Mucosa of rectum (tissue), 2 donors: ENCODE measurements around the gene ZBTB16.
"Not testable (repeated sequence)": the region's sequence is repeated elsewhere in the genome, so short reads cannot be mapped to it uniquely, and the experiment has no call there.

Source experiments
- H3K27ac ChIP-seq, 2 donors: one replicate each; pipeline ENCODE4 v1.7.0; 2013; ENCODE audit warnings: inconsistent platforms in 2 of 2, low read depth in 2 of 2, low read length in 2 of 2
- H3K27me3 ChIP-seq, 2 donors: one replicate each; pipeline ENCODE4 v1.7.0; 2013; ENCODE audit warnings: low read length in 2 of 2; ENCODE audit not compliant: control insufficient read depth in 2 of 2, insufficient read depth in 2 of 2
- H3K36me3 ChIP-seq, 2 donors: one replicate each; pipeline ENCODE4 v1.7.0; 2013; ENCODE audit warnings: low read length in 2 of 2; ENCODE audit not compliant: control insufficient read depth in 2 of 2, insufficient read depth in 2 of 2
- H3K4me1 ChIP-seq, 2 donors: one replicate each; pipeline ENCODE4 v1.7.0; 2013; ENCODE audit warnings: low read length in 2 of 2, mild to moderate bottlenecking in 1 of 2; ENCODE audit not compliant: control insufficient read depth in 2 of 2, insufficient read depth in 2 of 2
- H3K4me3 ChIP-seq, 2 donors: one replicate each; pipeline ENCODE4 v1.7.0; 2013; ENCODE audit warnings: low read length in 2 of 2
- H3K9ac ChIP-seq, 2 donors: one replicate each; pipeline ENCODE4 v1.7.0; 2013; ENCODE audit warnings: low read length in 2 of 2, low read depth in 1 of 2, mild to moderate bottlenecking in 1 of 2
- H3K9me3 ChIP-seq, 2 donors: one replicate each; pipeline ENCODE4 v1.7.0; 2013; ENCODE audit warnings: low read length in 2 of 2; ENCODE audit not compliant: control insufficient read depth in 2 of 2
- donor health status: healthy.
- donor health status: Normal muscosa, but diverticular disease.

Gene ZBTB16

DNA sequence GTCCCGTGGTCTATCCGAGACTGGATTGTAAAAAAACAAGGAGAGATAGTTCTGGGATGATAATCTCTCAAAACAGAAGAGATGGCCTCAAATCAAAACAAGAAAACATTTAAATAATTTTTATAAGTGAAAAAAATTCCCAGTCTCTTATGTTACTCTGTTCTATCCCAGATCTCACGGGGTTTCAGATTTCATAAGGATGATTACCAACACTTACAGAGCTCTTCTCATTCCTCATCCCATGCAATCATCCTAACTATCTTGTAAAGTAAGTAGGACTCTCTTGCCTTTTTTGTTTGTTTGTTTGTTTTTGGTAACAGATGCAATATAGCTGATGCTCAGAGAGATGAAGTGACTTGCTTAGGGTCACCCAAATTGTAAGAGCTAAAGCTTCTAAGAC is 20.0 kb upstream of the ZBTB16 start:
- Histone ChIP-seq H3K27me3 (peaks cover 0 to 3% of the 10 kb centered on the region in 2 donors), H3K9ac (no peak overlapping the region), H3K4me3 (no peak overlapping the region), H3K27ac (no peak overlapping the region), H3K4me1 (peaks cover 10 to 32% of the 10 kb centered on the region in 2 donors), H3K9me3 (no peaks in the 10 kb centered on the region), H3K36me3 (no peaks in the 10 kb centered on the region)

DNA sequence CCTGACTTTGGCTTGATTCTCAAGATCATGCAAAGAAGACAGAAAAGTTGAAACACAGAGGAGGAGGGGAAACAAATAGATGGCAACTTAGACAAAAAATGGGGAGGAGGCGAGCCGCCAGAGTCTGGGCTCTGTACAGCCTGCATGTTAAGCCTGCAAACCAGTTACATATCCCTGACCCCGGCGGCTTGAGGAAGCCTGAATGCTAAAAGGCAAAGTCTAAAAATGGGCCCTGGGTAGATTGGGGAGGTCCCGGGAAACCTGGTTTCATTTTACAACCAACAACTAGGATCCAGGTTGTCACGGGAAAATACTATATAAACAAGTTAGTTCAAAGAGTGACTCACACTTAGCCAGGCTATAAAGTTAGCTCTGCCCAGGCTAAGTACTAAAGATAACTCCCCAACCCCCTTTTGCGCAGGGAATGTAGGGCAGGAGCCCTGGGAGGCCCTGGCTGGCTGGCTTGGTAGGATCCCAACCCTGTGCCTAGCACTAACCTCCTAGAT is 18.8 kb upstream of the ZBTB16 start:
- peaks cover 14 to 36% of the 10 kb centered on the region in 2 donors for H3K4me1 ChIP-seq
- H3K27ac ChIP-seq, result peak overlapping the region; percentile 46 to 83
- no peaks in the 10 kb centered on the region for H3K9me3 ChIP-seq
- H3K9ac ChIP-seq, result peak overlapping the region in 1 of 2 donors; percentile 28
- H3K4me3 ChIP-seq, result peak overlapping the region in 1 of 2 donors; percentile 48
- H3K27me3 ChIP-seq, result no peaks in the 10 kb centered on the region
- H3K36me3 ChIP-seq, result no peaks in the 10 kb centered on the region

DNA sequence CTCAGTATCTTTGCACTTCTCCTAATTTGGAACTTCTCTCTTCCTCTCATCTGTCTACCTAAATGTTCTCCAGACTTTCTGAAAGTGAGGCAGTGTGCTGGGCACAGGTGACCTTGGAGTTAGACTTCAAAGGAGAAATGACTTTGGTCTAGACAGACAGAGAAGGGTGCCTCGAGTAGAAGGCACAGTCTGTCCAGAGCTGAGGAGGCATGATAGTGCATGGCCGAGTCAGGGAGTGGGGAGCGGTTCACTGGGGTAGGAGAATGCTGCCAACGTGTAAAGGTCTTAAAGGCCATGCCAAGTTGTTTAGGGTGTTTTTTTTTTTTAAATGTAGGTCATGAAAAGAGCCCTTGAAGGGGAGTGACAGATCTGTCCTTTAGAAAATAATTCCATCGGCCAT is 17.3 kb upstream of the ZBTB16 start:
- Histone ChIP-seq H3K4me3 (no peak overlapping the region), H3K9me3 (no peaks in the 10 kb centered on the region), H3K9ac (no peak overlapping the region), H3K27me3 (no peaks in the 10 kb centered on the region), H3K27ac (no peak overlapping the region), H3K36me3 (no peaks in the 10 kb centered on the region), H3K4me1 (peaks cover 12 to 30% of the 10 kb centered on the region in 2 donors)

DNA sequence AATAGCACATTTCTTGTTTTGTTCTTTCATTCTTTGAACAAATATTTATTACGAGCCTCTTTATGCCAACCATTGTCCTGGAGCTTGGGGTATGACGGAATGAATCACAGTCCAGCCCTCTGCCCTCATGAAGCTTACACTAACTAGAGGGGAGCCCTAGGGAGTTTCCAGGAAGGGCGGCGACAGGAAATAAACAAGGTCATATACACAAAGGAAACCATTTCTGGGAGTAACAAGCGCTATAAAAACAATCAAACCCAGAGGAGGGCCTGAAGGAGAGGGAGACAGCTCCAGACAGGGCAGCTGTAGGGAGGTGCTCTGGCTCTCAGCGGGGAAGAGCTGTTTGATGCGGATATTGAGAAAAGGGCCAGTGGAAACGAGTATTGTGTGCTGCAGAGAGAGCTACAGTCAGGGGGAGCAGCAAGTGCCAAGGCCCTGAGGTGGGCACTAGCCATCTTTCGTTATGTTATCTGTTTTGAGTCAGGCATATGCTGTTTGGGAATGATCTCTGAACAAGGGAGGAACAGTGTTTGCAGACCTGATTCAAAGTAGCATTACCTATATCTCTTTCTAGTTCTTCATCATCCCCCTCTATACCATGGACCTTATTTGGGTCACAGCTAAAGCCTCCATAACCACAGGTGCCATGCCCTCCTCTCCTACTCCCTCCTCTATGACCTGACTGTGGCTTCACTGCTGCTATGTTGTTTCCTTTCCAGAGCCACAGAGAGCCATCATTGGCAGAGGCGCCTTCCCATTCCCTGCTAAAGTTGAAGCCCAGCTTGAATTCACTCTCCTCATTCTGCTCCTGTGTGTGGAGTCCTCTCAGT is 15.3 kb upstream of the ZBTB16 start:
- H3K27ac ChIP-seq, result peak overlapping the region; percentile 45 to 79
- H3K9me3 ChIP-seq, result no peaks in the 10 kb centered on the region
- H3K4me1 ChIP-seq, result peaks cover 12 to 31% of the 10 kb centered on the region in 2 donors
- peak overlapping the region in 1 of 2 donors; percentile 19 for H3K4me3 ChIP-seq
- no peaks in the 10 kb centered on the region for H3K27me3 ChIP-seq
- peak overlapping the region in 1 of 2 donors; percentile 40 for H3K9ac ChIP-seq
- no peaks in the 10 kb centered on the region for H3K36me3 ChIP-seq

DNA sequence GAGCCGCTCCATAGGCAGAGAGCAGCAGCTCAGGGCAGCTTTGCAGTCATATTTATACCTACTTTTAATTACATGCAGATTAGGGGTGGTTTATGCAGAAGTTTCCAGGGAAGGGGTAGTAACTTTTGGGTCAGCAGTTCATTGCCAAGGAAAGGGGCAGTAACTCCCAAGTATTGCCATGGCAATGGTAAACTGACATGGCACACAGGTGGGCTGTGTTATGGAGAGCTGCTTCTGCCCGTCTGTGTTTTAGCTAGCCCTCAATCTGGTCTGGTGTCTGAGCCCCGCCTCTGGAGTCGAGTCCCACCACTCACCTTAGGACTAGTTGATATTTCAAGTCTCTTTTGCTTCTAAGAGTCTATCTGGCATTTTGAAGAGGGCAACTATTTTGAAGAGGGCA is 12.2 kb upstream of the ZBTB16 start:
- Histone ChIP-seq H3K9ac (no peak overlapping the region), H3K9me3 (no peaks in the 10 kb centered on the region), H3K36me3 (no peaks in the 10 kb centered on the region), H3K27me3 (no peaks in the 10 kb centered on the region), H3K27ac (no peak overlapping the region), H3K4me1 (peaks cover 9 to 18% of the 10 kb centered on the region in 2 donors), H3K4me3 (no peak overlapping the region)

DNA sequence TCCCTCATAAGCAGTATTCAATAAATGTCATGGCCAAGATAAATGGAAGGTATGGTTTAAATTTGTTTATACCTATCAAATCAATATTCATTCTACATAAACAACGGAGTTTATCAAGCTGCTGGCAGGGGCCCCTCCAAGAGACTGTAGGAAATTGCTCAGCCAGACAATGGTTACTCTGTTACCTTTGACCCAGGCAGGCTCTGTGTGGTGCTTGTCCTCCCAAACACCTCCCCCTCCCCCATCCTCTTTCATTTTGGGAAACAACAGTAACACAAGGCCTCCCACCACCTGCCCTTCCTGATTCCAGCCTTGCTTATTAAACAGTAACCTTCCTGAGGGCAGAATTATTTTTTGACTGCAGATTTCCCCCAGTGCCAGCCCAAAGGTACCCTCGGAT is 10.5 kb upstream of the ZBTB16 start:
- peaks cover 10% of the 10 kb centered on the region in 2 donors for H3K4me1 ChIP-seq
- H3K4me3 ChIP-seq, result no peak overlapping the region
- no peak overlapping the region for H3K9ac ChIP-seq
- H3K27ac ChIP-seq, result no peak overlapping the region
- no peaks in the 10 kb centered on the region for H3K36me3 ChIP-seq
- no peaks in the 10 kb centered on the region for H3K27me3 ChIP-seq
- no peaks in the 10 kb centered on the region for H3K9me3 ChIP-seq

DNA sequence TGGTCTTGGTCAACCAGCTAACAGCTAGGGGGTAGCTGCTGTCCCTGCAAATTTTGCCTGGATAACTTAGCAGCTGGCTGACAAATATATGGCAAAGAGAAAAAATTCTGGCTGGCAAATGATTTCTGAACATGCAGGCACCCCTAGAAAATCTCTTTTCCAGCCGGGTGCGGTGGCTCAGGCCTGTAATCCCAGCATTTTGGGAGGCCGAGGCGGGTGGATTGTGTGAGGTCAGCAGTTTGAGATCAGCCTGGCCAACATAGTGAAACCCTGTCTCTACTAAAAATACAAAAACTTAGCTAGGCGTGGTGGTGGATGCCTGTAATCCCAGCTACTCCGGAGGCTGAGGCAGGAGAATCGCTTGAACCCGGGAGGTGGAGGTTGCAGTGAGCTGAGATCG is 9.7 kb upstream of the ZBTB16 start:
- H3K4me3 ChIP-seq, H3K27ac ChIP-seq: not testable (repeated sequence)

DNA sequence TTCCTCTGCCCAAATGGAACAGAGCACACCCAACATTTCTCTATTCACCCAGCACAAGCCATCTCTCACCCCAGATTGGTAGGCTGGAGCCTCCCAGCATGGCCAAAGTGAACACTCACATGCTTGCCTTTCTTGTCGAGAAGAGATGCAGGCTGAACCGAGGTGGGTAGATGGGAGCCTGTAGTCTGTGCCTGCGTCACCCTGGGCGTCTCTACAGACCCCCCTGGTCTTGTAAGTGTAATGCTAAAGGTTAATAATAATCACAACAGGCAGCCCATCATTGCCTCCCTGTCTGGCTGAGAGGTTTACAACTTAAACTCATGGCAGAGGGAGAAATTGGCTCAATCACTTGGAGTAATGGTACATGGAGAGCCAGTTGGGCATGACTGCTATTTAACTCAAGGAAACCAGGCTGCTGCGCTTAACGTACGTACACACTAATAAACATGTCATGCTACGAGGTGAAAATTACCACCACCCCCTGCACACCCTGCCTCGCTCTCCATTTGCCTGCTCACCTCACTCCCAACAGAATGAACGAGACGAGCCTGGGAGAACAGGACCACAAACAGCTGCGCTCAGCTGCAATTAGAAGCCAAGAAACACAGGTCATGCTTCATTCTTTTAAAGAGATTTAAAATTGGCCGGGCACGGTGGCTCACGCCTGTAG is 9.1 kb upstream of the ZBTB16 start:
- Histone ChIP-seq H3K27ac (no peak overlapping the region), H3K27me3 (no peaks in the 10 kb centered on the region)

More for the DNA sequence above, 9.7 kb upstream of the ZBTB16 start:
- H3K27me3 ChIP-seq, H3K4me1 ChIP-seq, H3K36me3 ChIP-seq, H3K9me3 ChIP-seq, H3K9ac ChIP-seq: not testable (repeated sequence)

DNA sequence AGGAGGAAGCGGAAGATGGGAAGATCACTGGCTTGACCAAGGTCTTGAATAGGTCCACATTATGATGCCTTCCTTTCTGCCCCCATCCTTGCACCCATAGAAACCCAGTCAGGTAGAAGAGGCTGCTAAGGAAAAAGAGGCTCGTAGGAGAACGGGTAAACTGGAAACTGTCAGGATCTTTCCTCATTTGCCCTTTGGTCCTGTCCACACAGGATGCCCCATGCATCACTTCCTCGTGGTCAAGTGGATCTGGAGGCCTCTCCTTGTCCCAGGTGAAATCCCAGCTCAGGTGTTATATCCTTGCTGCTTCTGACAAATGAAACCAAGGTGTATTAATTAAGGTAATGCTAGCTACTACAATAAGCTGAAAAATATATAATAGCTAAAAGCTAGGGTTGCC is 8.0 kb upstream of the ZBTB16 start:
- Histone ChIP-seq H3K27ac (no peak overlapping the region), H3K9me3 (no peaks in the 10 kb centered on the region), H3K36me3 (no peaks in the 10 kb centered on the region), H3K4me1 (peaks cover 2 to 3% of the 10 kb centered on the region in 2 donors), H3K9ac (no peak overlapping the region), H3K27me3 (no peaks in the 10 kb centered on the region), H3K4me3 (no peak overlapping the region)

More for the DNA sequence above, 9.1 kb upstream of the ZBTB16 start:
- Histone ChIP-seq H3K4me3 (no peak overlapping the region), H3K36me3 (no peaks in the 10 kb centered on the region), H3K9me3 (no peaks in the 10 kb centered on the region), H3K9ac (no peak overlapping the region), H3K4me1 (peaks cover 2 to 3% of the 10 kb centered on the region in 2 donors)

DNA sequence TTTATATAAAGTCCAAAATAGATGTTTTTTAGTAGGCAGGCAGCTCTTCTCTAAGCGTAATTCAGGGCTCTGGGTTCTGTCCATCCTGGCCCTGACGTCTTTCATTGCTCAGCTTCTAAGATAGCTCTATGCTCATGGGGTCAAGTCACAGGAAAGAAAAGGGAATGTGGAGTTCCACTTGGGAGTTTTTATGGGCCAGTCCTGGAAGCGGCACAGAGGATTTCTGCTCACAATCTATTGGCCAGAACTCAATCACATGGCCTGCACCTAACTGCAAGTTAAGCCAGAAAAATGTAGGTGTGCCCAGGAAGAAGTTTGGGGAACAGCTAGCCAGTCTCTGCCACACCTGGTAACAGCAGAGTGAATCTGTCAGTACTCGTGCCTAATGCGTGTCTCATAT is 7.4 kb upstream of the ZBTB16 start:
- Histone ChIP-seq H3K9ac (no peak overlapping the region), H3K27ac (peak overlapping the region in 1 of 2 donors; percentile 62), H3K9me3 (no peaks in the 10 kb centered on the region), H3K4me1 (peaks cover 2 to 3% of the 10 kb centered on the region in 2 donors), H3K36me3 (no peaks in the 10 kb centered on the region), H3K27me3 (no peaks in the 10 kb centered on the region), H3K4me3 (no peak overlapping the region)
